Cardiac muscle cell (in vitro differentiated cells and primary cell): ENCODE data around the gene PIAS1. TPM values are rescaled to one million over a fixed set of nuclear protein-coding genes. Genes with fewer than 3 reads are reported as not detected.

Source experiments
- DNase-seq, 2 donors: peaks; one replicate each; pipeline versions ENCODE4 v3.0.0 to v3.0.0-alpha.2; 2010 to 2017; ENCODE audit warnings: low read depth in 1 of 2, low spot score in 1 of 2
- H3K27ac ChIP-seq: fragments of 200-600 bp; sonication (generic); 2 replicates; pipeline ENCODE4 v1.5.1; 2016
- H3K27me3 ChIP-seq: fragments of 200-600 bp; sonication (generic); 2 replicates; pipeline ENCODE4 v1.6.0; 2016; ENCODE audit warnings: control low read depth
- H3K36me3 ChIP-seq: fragments of 200-600 bp; sonication (generic); 2 replicates; pipeline ENCODE4 v1.5.1; 2016; ENCODE audit warnings: control low read depth
- H3K4me1 ChIP-seq: fragments of 200-600 bp; sonication (generic); 2 replicates; pipeline ENCODE4 v1.8.1; 2017; ENCODE audit warnings: low read depth, mild to moderate bottlenecking, mixed run types
- H3K4me3 ChIP-seq: fragments of 200-600 bp; sonication (generic); 2 replicates; pipeline ENCODE4 v1.5.1; 2016; ENCODE audit warnings: mild to moderate bottlenecking
- H3K9me3 ChIP-seq: fragments of 200-600 bp; sonication (generic); 2 replicates; pipeline ENCODE4 v1.5.1; 2017; ENCODE audit warnings: low read depth, mild to moderate bottlenecking, control low read depth
- polyA plus RNA-seq: library from polyadenylated mRNA; unstranded; fragments of >200 nt; fragmentation: Nextera tagmentation; extraction: Ambion mirVana; gene quantifications from 2 replicates; pipeline ENCODE4 v1.2.1, GENCODE V29; 2016
- total RNA-seq: library from RNA; depleted of rRNA; stranded (reverse); fragments of >200 nt; gene quantifications from 2 replicates; pipeline ENCODE4 v1.2.3, GENCODE V29; 2016
- TF ChIP-seq, protein P1 (sequence below): IDR thresholded peaks from 2 replicates; pipeline ENCODE4 v1.5.1; 2012; ENCODE audit warnings: low read depth, mild to moderate bottlenecking, low read length

The PIAS1 gene
- total and polyA plus RNA-seq, 2 experiments from 2014 or later, result 29.0 to 44.3 TPM

DNA sequence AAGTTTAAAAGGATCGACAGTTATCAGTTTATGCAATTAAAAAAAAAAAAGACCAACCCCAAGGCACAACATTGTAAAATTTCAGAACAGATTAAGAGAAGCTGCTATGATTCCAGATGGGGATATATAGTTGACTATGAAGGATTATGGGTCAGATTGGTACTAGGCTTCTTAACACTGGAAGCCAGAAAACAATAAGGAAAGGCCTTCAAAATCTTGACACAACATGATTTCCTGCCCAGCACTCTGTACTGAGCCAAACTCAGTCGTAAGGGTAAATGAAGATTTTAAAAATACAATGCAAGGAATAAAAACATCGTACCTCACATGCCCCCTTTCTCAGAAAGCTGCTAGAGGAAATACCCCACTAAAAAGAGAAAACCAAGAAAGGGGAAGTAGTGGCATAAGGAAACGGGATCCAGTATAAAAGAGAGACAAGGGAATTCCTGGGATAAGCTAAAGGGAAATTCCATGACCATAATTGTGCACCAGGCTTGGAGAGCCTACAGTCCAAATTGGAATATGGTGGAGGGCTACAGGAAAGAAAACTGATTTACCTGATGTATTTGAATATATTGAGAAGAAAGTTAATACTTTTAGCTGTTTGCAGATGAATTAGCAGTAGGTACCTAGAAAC, 27.9 kb downstream of the PIAS1 start:
- Histone ChIP-seq H3K4me3 (no peak overlapping the region), H3K36me3 (peaks cover 6% of the 10 kb centered on the region), H3K9me3 (no peaks in the 10 kb centered on the region), H3K27ac (peak overlapping the region; percentile 57), H3K4me1 (peaks cover 34% of the 10 kb centered on the region), H3K27me3 (no peaks in the 10 kb centered on the region)
- no peak for DNase-seq
- TF ChIP-seq, protein P1, sequence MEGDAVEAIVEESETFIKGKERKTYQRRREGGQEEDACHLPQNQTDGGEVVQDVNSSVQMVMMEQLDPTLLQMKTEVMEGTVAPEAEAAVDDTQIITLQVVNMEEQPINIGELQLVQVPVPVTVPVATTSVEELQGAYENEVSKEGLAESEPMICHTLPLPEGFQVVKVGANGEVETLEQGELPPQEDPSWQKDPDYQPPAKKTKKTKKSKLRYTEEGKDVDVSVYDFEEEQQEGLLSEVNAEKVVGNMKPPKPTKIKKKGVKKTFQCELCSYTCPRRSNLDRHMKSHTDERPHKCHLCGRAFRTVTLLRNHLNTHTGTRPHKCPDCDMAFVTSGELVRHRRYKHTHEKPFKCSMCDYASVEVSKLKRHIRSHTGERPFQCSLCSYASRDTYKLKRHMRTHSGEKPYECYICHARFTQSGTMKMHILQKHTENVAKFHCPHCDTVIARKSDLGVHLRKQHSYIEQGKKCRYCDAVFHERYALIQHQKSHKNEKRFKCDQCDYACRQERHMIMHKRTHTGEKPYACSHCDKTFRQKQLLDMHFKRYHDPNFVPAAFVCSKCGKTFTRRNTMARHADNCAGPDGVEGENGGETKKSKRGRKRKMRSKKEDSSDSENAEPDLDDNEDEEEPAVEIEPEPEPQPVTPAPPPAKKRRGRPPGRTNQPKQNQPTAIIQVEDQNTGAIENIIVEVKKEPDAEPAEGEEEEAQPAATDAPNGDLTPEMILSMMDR, result no peak

DNA sequence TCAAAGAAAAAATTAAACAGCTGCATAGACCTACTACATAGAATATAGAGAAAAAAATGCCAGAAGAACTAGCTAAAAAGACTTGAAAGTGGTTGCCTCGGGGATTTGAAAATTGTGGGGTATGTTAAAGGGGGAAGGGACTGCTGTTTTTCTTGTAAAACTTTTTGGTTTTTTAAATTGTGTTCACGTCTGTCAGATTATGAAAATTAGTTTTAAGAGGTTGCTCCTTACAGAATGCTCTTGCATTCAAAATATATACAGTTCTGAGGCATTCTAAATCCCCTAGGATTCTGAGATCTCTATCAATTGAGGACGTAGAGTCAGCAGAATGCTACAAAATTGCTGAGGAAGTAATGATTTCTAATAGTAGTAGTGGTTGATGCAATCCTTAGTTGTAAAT, 28.6 kb downstream of the PIAS1 start:
- no peaks in the 10 kb centered on the region for H3K9me3 ChIP-seq
- H3K27ac ChIP-seq, result no peak overlapping the region
- H3K4me1 ChIP-seq, result peaks cover 27% of the 10 kb centered on the region
- peaks cover 14% of the 10 kb centered on the region for H3K36me3 ChIP-seq
- no peak overlapping the region for H3K4me3 ChIP-seq
- TF ChIP-seq, protein P1, result no peak
- no peaks in the 10 kb centered on the region for H3K27me3 ChIP-seq
- DNase-seq, result no peak

DNA sequence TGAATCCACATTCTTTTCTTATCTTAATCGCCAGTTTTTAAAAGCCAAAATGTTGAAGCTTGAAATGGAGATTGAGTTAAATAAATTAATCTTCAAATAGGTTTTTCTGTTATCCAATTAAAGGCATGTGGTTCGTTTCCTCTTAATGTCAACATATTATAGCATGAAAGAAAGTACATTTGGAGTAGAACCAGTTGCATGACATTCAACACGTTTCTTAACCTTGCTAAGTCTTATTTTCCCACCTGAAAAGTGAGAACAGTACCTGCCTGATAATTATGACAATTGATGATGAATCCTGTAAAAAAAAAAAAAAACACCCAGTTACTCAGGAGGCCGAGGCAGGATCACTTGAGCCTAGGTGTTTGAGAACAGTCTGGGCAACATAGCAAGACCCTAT, 29.3 kb downstream of the PIAS1 start:
- no peak overlapping the region for H3K4me3 ChIP-seq
- H3K36me3 ChIP-seq, result peaks cover 14% of the 10 kb centered on the region
- H3K27ac ChIP-seq, result no peak overlapping the region
- H3K9me3 ChIP-seq, result no peaks in the 10 kb centered on the region
- no peak for DNase-seq
- TF ChIP-seq, protein P1, result no peak
- peaks cover 20% of the 10 kb centered on the region for H3K4me1 ChIP-seq
- H3K27me3 ChIP-seq, result no peaks in the 10 kb centered on the region

DNA sequence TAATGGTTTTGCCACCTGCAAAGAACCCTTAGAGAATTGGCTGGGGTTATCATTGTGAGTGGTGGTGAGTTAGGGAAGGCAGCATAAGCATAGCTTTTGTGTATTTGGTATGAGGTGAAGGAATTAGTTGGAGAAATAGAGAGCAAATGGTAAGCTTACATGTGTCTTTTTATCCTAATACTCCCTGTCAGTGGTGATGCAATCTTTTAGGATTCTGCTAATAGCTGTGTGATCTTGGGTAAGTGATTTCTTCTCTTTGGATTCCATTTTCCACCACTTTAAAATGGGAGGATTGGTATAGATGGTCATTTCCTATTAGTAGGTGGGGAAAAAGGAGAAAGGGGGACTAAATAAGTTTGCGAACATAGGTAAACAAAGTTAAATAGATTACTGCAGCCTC, 30.9 kb downstream of the PIAS1 start:
- DNase-seq, result peak in 1 of 2 donors; percentile 7
- peaks cover 20% of the 10 kb centered on the region for H3K4me1 ChIP-seq
- no peak overlapping the region for H3K4me3 ChIP-seq
- H3K27ac ChIP-seq, result no peak overlapping the region
- H3K27me3 ChIP-seq, result no peaks in the 10 kb centered on the region
- TF ChIP-seq, protein P1, result no peak
- no peaks in the 10 kb centered on the region for H3K9me3 ChIP-seq
- H3K36me3 ChIP-seq, result peaks cover 14% of the 10 kb centered on the region

DNA sequence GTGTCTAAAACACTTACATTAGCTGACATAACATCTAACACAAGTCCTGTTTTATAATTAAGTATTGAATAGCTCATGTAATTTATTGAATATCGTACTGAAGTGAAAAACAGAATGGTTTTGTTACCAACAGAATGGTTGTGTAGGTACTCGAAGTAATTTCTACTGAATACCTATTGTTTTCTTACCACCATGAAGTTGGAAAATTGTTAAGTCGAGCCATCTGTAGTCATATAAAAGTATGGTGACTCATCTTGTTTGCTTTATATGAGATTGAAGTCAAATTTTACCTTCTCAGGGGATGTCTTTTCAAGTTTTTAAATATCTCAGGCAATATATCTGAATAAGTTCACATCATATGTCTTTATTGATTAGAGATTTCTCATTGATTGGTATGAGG, 37.6 kb downstream of the PIAS1 start:
- TF ChIP-seq, protein P1, result no peak
- DNase-seq, result no peak

DNA sequence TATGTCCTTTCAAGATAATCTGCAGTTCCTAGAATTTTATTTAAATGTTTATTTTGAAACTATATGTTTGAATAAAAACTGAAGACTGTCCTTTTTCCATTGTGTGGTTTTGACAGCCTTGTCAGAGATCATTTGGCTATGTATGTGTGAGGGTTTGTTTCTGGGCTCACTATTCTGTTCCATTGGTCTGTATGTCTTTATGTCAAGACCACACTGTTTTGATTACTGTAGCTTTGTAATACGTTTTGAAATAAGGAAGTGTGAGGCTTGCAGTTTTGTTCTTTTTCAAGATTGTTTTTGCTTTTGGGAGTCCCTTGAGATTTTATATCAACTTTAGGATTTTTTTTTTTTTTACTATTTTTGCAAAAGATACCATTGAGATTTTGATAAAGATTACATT, 42.0 kb downstream of the PIAS1 start:
- Histone ChIP-seq H3K27ac (no peak overlapping the region), H3K4me3 (no peak overlapping the region), H3K9me3 (no peaks in the 10 kb centered on the region), H3K36me3 (peaks cover 5% of the 10 kb centered on the region), H3K4me1 (no peaks in the 10 kb centered on the region), H3K27me3 (no peaks in the 10 kb centered on the region)
- DNase-seq, result no peak
- TF ChIP-seq, protein P1, result no peak

More for the DNA sequence above, 37.6 kb downstream of the PIAS1 start:
- no peaks in the 10 kb centered on the region for H3K9me3 ChIP-seq
- H3K4me1 ChIP-seq, result no peaks in the 10 kb centered on the region
- no peak overlapping the region for H3K4me3 ChIP-seq
- peaks cover 19% of the 10 kb centered on the region for H3K36me3 ChIP-seq
- no peak overlapping the region for H3K27ac ChIP-seq
- H3K27me3 ChIP-seq, result no peaks in the 10 kb centered on the region
